Stimulated activated CD4-positive, alpha-beta T cell treated with anti-CD3 and anti-CD28 coated beads, Interleukin-12 subunit alpha, Interleukin-12 subunit beta, amount 100 ng/mL, for 24 hours (primary cell): ENCODE results near the gene ADGRG3.
"Not testable (repeated sequence)": the region's sequence is repeated elsewhere in the genome, so short reads cannot be mapped to it uniquely, and the experiment has no call there.

Experiments
- DNase-seq, 2 experiments: peaks; one replicate each; pipeline ENCODE4 v3.0.0-alpha.2; 2020; ENCODE audit warnings: low read depth in 2 of 2

ADGRG3 gene

DNA sequence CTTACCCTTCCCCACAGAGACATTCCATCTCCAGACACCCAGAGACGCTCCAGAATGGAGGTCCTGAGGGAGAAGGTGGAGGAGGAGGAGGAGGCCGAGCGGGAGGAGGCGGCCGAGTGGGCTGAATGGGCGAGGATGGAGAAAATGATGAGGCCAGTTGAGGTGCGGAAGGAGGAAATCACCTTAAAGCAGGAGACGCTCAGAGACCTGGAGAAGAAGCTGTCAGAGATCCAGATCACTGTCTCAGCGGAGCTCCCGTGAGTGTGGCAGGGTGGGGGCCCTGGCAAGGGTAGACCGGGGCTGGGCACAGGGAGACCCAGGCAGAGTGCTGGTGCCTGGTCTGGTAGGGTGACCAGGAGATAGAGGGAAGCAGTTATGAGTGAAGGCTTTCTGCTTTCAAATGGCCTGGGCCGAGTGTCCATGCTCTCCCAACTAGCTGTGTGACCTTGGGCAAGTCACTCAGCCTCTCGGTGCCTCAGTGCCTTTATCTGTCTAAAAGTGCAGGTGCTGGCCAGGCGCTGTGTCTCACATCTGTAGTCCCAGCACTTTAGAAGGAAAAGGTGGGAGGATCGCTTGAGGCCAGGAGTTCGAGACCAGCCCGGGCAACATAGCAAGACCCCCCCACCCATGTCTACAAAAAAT lies 29.9 kb downstream of the ADGRG3 start:
- no peak for DNase-seq

- no peak for DNase-seq
These were observed 30.8 kb downstream of the ADGRG3 start for GRCh38 chr16:57698812-57699405.

- no peak for DNase-seq
These were observed 31.4 kb downstream of the ADGRG3 start for GRCh38 chr16:57699481-57699880.

GRCh38 chr16:57699899-57700298 lies 31.8 kb downstream of the ADGRG3 start:
- no peak for DNase-seq

GRCh38 chr16:57700781-57701551 lies 32.9 kb downstream of the ADGRG3 start:
- no peak for DNase-seq

GRCh38 chr16:57701759-57702371 lies 33.8 kb downstream of the ADGRG3 start:
- no peak for DNase-seq

DNA sequence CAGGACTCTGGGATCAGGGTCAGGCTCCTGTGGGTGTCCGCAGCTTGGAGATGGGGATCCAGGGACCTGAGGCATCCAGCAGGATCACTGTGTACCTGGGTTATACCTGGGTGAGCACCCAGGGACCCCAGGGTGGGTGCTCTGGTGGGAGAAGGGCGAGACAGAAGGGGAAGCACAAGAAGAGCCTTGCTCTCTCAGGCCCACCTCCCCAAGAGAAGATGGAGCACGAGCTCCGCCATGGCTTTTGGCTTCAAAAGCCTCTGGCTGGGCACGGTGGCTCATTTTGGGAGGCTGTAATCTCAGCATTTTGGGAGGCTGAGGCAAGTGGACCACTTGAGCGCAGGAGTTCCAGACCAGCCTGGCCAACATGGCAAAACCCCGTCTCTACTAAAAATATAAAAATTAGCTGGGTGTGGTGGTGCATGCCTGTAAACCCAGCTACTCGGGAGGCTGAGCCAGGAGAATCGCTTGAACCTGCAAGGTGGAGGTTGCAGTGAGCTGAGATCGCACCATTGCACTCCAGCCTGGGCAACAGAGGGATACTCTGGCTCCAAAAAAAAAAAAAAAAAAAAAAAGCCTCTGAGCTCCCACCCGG lies 35.4 kb downstream of the ADGRG3 start:
- no peak for DNase-seq

DNA sequence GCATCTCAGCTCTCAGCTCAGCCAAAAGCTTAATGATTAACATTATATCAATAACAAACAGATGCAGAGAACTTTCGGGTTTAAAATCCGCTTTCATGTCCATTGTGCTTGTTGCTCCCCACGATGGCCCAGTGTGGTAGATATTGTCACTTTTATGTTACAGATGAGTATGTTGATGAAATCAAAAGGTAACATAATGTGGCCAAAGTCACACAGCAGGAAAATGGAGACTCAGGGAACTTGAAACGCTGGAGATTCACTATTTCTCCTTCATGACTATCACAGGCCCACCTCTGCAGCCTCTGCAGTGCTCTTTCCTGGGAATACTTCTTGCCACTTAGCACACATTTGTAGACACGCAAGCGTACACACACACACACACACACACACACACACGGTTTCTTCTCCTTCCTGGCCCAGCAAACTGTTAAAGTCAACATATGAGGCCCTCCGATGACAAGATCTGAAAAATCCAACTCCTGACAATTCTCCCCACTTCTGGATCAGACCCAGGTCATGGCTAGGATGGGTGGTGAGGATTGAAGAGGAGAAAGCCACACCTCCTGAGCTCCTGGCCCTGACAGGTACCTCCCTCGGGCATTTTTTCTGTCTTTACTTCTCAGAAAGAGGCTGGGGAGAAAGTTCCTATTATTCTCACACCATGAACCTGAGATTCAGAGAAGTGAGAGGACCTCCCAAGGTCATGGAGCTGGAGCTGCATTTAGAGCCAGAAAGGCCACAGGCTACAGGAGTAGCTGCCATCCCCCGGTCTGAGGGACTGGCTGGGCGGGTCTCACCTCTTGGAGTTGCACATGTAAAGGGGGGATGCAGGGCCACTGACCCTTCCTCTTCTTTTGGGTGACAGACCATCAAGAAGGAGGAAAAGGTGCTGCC lies 36.2 kb downstream of the ADGRG3 start:
- DNase-seq, result no peak

DNA sequence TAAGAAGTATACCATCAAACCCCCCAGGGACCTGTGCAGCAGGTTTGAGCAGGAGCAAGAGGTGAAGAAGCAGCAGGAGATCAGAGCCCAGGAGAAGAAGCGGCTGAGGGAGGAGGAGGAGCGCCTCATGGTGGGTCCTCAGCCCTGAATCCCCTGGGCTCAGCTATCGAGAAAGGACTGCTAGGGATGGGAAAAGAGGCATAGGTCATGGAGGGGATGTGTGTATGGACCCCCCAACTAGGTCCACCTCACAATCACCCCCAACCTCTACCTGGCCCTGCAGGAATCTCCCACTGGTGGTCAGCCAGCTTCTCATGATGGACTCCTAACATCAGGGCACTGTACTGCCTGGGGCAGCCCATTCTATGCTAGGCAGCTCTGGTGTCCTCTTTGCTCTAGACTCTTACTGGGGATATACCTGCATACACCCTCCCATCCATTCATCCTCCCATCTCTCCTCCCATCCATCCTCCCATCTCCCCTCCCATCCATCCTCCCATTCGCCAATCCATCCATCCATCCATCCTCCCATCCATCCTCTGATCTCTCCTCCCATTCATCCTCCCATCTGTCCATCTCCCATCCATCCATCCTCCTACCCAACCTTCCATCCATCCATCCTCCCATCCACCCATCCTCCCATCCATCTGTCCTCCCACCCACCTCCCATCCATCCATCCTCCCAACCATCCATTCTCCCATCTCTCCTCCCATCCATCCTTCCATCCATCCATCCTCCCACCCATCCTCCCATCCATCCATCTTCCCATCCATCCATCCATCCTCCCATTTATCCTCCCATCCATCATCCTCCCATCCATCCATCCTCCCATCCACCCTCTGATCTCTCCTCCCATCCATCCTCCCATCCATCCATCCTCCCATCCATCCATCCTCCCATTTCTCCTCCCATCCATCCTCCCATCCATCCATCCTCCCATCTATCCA lies 37.1 kb downstream of the ADGRG3 start:
- no peak for DNase-seq

DNA sequence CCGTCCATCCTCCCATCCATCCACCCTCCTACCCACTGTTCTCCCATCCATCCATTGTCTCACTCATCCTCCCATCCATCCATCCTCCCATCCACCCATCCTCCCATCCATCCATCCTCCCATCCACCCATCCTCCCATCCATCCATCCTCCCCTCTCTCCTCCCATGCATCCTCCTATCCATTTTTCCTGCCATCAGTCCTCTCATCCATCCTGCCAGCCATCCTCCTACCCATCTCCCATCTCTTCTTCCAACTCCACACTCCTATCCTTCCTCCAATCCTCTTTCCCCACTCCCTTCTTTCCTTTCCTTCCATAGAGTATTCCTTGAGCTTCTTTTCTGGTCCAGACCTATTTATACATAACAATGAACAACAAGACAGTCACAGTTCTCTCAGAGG lies 38.6 kb downstream of the ADGRG3 start:
- DNase-seq, result no peak

- no peak for DNase-seq
These were observed 39.2 kb downstream of the ADGRG3 start for GRCh38 chr16:57707331-57707730.

GRCh38 chr16:57708168-57708567 lies 40.1 kb downstream of the ADGRG3 start:
- no peak for DNase-seq

DNA sequence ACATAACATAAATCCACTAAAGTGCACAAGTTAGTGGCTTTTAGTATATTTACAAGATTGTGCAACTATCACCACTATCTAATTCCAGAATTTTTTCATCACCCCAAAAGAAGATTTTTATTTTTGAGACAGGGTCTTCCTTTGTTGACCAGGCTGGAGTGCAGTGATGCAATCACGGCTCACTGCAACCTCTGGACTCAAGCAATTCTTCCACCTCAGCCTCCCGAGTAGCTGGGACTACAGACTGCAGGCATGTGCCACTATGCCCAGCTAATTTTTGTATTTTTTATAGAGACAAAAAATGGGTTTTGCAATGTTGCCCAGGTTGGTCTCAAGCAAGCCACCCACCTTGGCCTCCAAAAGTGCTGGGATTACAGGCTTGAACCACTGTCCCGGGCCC lies 41.6 kb downstream of the ADGRG3 start:
- DNase-seq, result no peak

- DNase-seq, result no peak
These were observed 43.2 kb downstream of the ADGRG3 start for GRCh38 chr16:57711346-57711745.

- no peak for DNase-seq
These were observed 43.9 kb downstream of the ADGRG3 start for GRCh38 chr16:57711993-57712392.

DNA sequence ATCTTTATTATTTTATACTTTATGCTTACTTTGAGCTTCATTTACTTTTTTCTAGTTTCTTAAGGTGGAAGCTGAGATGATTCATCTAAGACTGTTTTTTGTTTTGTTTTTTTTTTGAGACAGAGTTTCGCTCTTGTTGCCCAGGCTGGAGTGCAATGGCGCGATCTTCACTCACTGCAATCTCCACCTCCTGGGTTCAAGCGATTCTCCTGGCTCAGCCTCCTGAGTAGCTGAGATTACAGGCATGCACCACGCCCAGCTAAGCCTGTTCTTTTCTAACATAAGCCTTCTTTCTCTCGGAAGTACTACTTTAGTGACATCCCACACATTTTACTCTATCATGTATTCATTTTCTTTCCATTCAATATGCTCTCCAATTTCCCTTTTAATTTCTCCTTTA lies 44.5 kb downstream of the ADGRG3 start:
- DNase-seq, result not testable (repeated sequence)

GRCh38 chr16:57713596-57713995 lies 45.5 kb downstream of the ADGRG3 start:
- no peak for DNase-seq

DNA sequence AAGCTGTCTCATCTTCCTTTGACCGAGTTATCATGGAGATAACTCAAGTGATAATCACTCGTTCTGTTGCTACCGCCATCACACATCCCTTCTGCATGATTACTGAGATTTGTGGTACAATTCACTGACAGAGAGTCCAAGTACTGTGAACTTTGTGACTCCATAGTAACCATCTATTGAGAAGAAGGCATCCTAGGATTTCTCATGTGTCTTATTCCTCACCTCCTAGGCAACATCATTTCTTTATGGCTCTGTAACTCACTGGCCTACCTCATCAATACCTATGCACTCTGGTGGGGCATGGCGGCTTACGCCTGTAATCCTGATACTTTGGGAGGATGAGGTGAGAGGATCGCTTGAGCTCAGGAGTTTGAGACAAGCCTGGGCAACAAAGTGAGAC lies 45.9 kb downstream of the ADGRG3 start:
- DNase-seq, result no peak

DNA sequence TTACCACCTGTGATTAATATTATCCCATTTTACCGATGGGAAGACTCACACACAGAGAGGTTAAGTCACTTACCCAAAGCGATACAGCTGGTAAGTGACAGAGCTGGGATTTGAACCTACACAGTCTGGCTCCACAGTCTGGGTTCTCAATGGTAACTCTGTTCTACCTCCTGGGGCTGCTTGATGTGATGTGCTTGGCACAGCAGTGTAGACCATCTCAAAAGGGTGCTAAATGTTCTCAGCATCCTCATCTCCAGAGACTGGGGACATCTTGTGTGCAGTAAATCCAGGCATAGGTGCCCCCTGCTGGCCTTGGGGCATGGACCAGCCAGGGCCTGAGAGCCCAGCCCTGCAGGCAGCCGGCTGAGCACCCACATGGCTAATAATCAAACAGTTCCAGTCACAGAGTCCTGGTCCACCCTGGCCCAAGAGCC lies 52.1 kb downstream of the ADGRG3 start:
- peak in 1 of 2 experiments; percentile 43 for DNase-seq
